ENCODE measurements around the gene DCTPP1.

DCTPP1 gene

DNA sequence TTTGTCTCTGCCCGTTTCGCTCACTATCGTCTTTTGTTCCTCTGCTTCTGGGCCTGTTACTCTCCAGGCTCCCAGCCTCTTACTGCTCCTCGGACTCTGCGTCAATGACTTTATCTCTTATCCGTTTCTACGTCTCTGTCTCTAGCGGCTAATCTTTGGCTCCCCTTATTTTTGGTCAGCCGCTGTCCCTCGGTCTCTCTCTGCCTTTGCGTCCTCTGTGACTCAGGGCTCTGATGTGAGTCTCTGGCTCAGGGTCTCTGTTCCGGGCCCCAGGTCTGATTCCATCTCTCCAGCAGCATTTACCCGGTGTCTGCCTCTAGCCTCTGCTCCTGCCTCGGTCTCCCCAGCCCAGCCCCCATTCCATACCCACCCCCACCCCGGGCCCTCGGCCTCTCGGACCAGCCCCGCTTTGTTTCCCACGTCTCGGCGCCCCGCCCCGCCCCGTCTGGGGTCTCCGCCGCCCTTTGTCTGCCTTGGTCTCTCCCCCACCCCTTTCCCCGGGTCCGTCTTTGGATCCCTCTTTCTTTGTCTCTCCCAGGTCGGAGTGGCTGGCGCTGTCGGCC lies 35.2 kb downstream of the DCTPP1 start:
- in situ Hi-C loops (cut with MboI; ENCODE audit: low sequenced_read_pairs, unreplicated experiment) = no loop called here
- TF ChIP-seq, protein P1, sequence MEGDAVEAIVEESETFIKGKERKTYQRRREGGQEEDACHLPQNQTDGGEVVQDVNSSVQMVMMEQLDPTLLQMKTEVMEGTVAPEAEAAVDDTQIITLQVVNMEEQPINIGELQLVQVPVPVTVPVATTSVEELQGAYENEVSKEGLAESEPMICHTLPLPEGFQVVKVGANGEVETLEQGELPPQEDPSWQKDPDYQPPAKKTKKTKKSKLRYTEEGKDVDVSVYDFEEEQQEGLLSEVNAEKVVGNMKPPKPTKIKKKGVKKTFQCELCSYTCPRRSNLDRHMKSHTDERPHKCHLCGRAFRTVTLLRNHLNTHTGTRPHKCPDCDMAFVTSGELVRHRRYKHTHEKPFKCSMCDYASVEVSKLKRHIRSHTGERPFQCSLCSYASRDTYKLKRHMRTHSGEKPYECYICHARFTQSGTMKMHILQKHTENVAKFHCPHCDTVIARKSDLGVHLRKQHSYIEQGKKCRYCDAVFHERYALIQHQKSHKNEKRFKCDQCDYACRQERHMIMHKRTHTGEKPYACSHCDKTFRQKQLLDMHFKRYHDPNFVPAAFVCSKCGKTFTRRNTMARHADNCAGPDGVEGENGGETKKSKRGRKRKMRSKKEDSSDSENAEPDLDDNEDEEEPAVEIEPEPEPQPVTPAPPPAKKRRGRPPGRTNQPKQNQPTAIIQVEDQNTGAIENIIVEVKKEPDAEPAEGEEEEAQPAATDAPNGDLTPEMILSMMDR (IDR thresholded peaks at IDR 0.05; ENCODE audit: borderline replicate concordance, control extremely low read depth, extremely low read depth, insufficient read depth, missing control alignments) = no peak
- no peak for DNase-seq (ENCODE audit: low spot score)

DNA sequence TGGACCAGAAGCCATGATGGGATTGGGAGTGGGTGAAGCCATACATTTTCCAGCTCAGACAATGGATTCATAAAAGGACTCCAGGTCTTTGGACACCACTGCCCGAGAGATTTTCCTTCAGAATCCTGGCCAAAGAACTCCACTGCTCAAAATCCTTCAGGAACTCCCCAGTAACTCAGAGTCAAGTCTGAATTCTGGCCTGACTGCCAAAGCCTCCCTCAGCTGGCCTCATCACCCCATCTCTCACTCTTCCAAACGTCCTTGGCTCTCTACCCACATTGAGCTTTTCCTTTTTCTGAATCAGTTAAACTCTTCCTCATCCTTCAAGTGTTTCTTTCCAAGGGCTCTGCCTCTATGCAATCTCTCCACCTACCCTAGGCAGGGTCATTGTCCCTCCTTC lies 46.3 kb downstream of the DCTPP1 start:
- no peak for DNase-seq (ENCODE audit: low spot score)
- in situ Hi-C loops (cut with MboI; ENCODE audit: low sequenced_read_pairs, unreplicated experiment) = no loop called here
- TF ChIP-seq, protein P1 (IDR thresholded peaks at IDR 0.05; ENCODE audit: borderline replicate concordance, control extremely low read depth, extremely low read depth, insufficient read depth, missing control alignments) = no peak

DNA sequence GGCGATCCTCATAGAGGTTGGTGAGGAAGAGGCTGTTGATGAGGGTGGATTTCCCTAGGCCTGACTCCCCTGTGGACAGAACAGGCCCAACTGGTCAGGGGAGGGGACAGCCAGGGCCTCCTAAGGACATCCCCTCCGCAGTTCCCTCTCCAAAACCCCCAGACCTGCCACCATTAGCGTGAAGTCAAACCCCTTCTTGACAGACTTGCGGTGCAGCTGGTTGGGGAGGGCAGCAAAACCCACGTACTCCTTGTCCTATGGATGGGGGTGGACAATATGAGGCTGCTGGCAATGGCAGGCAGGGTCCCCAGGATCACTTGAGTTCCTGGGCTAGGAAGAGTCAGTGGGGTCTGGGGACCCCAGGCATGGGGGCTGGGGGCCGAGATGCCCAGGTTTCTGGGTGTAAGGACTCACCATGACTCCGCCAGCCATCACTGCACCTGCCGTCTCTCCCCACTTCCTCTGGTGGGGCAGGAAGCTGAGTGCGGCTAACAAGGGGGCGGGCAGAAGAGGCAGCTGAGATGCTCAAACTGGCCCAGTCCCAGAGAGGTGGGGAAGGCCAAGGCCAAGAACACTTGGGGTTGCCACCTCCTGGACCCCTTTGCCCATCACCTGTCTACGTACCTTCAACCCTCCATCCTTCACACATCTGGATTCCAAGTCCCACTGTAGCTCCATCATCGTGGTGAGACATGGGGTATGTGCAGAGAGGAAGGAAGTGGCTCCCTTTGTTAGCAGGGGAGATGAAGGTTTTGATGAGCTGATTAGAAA lies 47.5 kb downstream of the DCTPP1 start, which contains the start of gene SEPTIN1:
TSS of gene SEPTIN1 (minus strand) at position 451 of the 771 bp plus-strand sequence. CDS start at position 432, 19 bp downstream.
- peak; percentile 80 for DNase-seq (ENCODE audit: low spot score)
- TF ChIP-seq, protein P1 (IDR thresholded peaks at IDR 0.05; ENCODE audit: borderline replicate concordance, control extremely low read depth, extremely low read depth, insufficient read depth, missing control alignments) = no peak
- in situ Hi-C loops (cut with MboI; ENCODE audit: low sequenced_read_pairs, unreplicated experiment) = no loop called here

DNA sequence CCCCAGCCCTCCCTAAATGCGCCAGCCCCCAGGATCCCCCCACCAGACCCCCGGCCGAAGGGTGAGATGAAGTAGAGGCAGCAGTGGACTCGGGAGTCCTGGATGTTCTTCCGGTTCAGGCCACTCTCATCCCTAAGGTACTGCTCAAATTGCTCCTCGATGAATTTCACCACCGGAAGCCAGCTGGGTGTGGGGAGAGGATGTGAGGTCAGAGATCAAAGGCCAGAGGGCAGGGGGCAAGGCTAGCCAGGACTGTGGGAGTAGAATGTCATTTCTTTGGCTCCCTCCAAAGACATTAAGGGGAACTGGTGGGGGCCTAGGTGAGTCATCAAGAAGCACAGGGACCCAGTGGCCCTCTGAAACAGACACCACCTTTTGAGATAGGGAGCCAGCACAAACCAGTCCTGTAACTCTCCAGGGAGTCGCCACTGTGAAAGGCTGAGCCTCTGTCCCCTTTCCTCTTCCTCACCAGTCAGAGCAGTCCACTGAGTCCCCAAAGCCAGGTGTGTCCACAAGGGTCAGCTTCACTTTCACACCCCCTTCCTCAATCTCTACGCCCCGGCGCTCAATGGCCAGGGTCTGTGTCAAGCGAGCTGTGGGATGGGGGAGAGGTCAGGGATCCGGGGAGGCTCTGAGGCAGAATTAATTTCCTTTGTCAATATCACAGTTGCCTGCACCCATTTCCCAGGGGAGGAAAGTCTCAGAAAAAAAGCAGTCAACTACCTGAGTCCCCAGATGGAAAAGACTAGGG lies 48.4 kb downstream of the DCTPP1 start:
- TF ChIP-seq, protein P1 (IDR thresholded peaks at IDR 0.05; ENCODE audit: borderline replicate concordance, control extremely low read depth, extremely low read depth, insufficient read depth, missing control alignments) = no peak
- in situ Hi-C loops (cut with MboI; ENCODE audit: low sequenced_read_pairs, unreplicated experiment) = no loop called here
- no peak for DNase-seq (ENCODE audit: low spot score)

DNA sequence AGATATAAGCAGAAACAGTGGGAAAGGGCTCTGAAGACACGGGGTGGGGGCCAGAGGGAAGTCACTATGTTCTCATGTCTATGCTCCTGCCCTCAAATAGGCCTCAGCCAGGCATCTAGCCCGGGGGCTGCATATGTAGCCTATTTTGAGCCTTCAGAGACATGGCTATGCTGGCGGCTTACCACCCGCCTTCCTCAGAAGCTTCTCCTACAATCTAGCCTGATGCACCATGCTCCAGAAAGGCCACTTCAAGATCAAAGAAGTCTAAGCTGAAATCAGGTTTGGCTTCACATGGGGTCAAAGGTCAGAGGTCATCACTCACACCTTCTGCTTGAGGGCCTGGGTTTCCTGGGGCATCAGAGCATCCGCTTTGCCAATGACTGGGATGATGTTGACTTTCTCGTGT lies 49.0 kb downstream of the DCTPP1 start:
- in situ Hi-C loops (cut with MboI; ENCODE audit: low sequenced_read_pairs, unreplicated experiment) = no loop called here
- TF ChIP-seq, protein P1 (IDR thresholded peaks at IDR 0.05; ENCODE audit: borderline replicate concordance, control extremely low read depth, extremely low read depth, insufficient read depth, missing control alignments) = no peak
- no peak for DNase-seq (ENCODE audit: low spot score)

DNA sequence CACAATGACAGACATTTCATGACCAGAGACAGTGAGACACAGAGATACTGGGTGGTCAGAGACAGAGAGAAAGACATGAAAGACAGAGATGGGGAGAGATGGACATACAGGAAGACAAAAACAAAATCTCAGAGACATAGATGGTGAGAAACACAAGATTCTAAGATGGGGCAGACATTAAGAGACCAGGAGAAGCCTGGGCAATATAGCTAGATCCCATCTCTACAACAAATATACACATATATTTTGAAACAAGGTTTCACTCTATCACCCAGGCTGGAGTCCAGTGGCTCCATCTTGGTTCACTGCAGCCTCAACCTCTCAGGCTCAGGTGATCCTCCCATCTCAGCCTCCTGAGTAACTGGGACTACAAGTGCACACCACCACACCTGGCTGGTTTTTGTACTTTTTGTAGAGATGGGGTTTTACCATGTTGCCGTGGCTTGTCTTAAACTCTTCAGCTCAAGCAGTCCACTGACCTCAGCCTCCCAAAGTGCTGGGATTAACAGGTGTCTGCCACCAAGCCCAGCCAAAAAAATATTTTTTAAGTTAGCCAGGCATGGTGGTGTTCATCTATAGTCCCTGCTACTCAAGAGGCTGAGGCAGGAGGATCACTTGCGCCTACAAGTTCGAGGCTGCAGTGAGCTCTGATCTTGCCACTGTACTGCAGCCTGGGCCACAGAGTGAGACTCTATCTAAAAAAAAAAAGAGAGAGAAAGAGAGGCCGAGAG lies 49.6 kb downstream of the DCTPP1 start:
- TF ChIP-seq, protein P1 (IDR thresholded peaks at IDR 0.05; ENCODE audit: borderline replicate concordance, control extremely low read depth, extremely low read depth, insufficient read depth, missing control alignments) = no peak
- in situ Hi-C loops (cut with MboI; ENCODE audit: low sequenced_read_pairs, unreplicated experiment) = no loop called here
- DNase-seq (ENCODE audit: low spot score) = no peak
